HepG2 (cell line): ENCODE results near the gene SPTSSB.

ENCODE experiments used
- ATF3 ChIP-seq: sonication (generic); formaldehyde crosslinking; IDR thresholded peaks from 2 replicates; pipeline ENCODE4 v1.4.0; 2020; ENCODE audit warnings: missing genetic modification reagents
- CREM ChIP-seq, 2 experiments: sonication (generic) in 1 of 2; formaldehyde crosslinking in 1 of 2; IDR thresholded peaks; 2 replicates each; pipeline versions ENCODE4 v1.4.0 to v1.6.1; 2016 to 2020; ENCODE audit warnings: antibody characterized with exemption in 1 of 2, mild to moderate bottlenecking in 1 of 2, missing genetic modification reagents in 1 of 2
- FOXO4 ChIP-seq: sonication (generic); formaldehyde crosslinking; conservative IDR thresholded peaks from 2 replicates; pipeline ENCODE4 v1.8.1; 2023; ENCODE audit warnings: missing genetic modification reagents
- MAX ChIP-seq: IDR thresholded peaks from 2 replicates; pipeline ENCODE4 v1.6.1; 2012; ENCODE audit warnings: inconsistent platforms
- RAD51 ChIP-seq: fragments of 450-650 bp; IDR thresholded peaks from 2 replicates; pipeline ENCODE4 v1.6.1; 2016; ENCODE audit warnings: borderline replicate concordance
- TF ChIP-seq, protein P1 (sequence below): sonication (generic); formaldehyde crosslinking; IDR thresholded peaks from 2 replicates; pipeline ENCODE4 v1.4.0; 2020; ENCODE audit warnings: missing genetic modification reagents, borderline replicate concordance
- TF ChIP-seq, protein P2 (sequence below), 2 experiments: sonication (generic) in 1 of 2; formaldehyde crosslinking in 1 of 2; IDR thresholded peaks; 2 replicates each; pipeline versions ENCODE4 v1.4.0 to v1.6.1; 2016 to 2020; ENCODE audit warnings: borderline replicate concordance in 1 of 2, low read depth in 1 of 2, mild to moderate bottlenecking in 1 of 2, missing genetic modification reagents in 1 of 2
- TF ChIP-seq, protein P3 (sequence below): sonication (generic); formaldehyde crosslinking; IDR thresholded peaks from 2 replicates; pipeline ENCODE4 v1.4.0; 2020; ENCODE audit warnings: missing genetic modification reagents

- no peak for TF ChIP-seq ATF3
- TF ChIP-seq, protein P1, sequence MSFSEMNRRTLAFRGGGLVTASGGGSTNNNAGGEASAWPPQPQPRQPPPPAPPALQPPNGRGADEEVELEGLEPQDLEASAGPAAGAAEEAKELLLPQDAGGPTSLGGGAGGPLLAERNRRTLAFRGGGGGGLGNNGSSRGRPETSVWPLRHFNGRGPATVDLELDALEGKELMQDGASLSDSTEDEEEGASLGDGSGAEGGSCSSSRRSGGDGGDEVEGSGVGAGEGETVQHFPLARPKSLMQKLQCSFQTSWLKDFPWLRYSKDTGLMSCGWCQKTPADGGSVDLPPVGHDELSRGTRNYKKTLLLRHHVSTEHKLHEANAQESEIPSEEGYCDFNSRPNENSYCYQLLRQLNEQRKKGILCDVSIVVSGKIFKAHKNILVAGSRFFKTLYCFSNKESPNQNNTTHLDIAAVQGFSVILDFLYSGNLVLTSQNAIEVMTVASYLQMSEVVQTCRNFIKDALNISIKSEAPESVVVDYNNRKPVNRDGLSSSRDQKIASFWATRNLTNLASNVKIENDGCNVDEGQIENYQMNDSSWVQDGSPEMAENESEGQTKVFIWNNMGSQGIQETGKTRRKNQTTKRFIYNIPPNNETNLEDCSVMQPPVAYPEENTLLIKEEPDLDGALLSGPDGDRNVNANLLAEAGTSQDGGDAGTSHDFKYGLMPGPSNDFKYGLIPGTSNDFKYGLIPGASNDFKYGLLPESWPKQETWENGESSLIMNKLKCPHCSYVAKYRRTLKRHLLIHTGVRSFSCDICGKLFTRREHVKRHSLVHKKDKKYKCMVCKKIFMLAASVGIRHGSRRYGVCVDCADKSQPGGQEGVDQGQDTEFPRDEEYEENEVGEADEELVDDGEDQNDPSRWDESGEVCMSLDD (CRISPR knock-in tag), result no peak
- TF ChIP-seq RAD51, result no peak
- TF ChIP-seq, protein P2, sequence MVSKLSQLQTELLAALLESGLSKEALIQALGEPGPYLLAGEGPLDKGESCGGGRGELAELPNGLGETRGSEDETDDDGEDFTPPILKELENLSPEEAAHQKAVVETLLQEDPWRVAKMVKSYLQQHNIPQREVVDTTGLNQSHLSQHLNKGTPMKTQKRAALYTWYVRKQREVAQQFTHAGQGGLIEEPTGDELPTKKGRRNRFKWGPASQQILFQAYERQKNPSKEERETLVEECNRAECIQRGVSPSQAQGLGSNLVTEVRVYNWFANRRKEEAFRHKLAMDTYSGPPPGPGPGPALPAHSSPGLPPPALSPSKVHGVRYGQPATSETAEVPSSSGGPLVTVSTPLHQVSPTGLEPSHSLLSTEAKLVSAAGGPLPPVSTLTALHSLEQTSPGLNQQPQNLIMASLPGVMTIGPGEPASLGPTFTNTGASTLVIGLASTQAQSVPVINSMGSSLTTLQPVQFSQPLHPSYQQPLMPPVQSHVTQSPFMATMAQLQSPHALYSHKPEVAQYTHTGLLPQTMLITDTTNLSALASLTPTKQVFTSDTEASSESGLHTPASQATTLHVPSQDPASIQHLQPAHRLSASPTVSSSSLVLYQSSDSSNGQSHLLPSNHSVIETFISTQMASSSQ (IDR thresholded peaks at IDR 0.05; ENCODE audit: low read depth), result no peak
- TF ChIP-seq, protein P2 (CRISPR knock-in tag; IDR thresholded peaks at IDR 0.05; ENCODE audit: borderline replicate concordance), result no peak
- TF ChIP-seq FOXO4, result no peak
- TF ChIP-seq, protein P3, sequence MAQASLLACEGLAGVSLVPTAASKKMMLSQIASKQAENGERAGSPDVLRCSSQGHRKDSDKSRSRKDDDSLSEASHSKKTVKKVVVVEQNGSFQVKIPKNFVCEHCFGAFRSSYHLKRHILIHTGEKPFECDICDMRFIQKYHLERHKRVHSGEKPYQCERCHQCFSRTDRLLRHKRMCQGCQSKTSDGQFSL (CRISPR knock-in tag), result no peak
- TF ChIP-seq CREM (IDR thresholded peaks at IDR 0.05), result no peak
- no peak for TF ChIP-seq CREM (CRISPR knock-in tag; IDR thresholded peaks at IDR 0.05)
- no peak for TF ChIP-seq MAX
These were observed 20.4 kb downstream of the SPTSSB start for GRCh38 chr3:161350916-161351315.
